OCI-LY1 (cell line): ENCODE measurements around the gene FAM53A.

Experiments used
- EZH2 ChIP-seq: fragments of 200-600 bp; sonication (generic), shearing (Covaris generic); IDR thresholded peaks from 2 replicates; pipeline ENCODE4 v1.8.0; 2017; ENCODE audit warnings: borderline replicate concordance, mixed run types, mild to moderate bottlenecking, antibody characterized with exemption, low read length, moderate library complexity, mixed read lengths
- TF ChIP-seq, protein P1 (sequence below): fragments of 200-600 bp; sonication (generic), shearing (Covaris generic); IDR thresholded peaks from 2 replicates; pipeline ENCODE4 v1.5.1; 2017; ENCODE audit warnings: mild to moderate bottlenecking, antibody characterized with exemption, low read length, moderate library complexity, mixed read lengths

- no peak for TF ChIP-seq EZH2
- TF ChIP-seq, protein P1, sequence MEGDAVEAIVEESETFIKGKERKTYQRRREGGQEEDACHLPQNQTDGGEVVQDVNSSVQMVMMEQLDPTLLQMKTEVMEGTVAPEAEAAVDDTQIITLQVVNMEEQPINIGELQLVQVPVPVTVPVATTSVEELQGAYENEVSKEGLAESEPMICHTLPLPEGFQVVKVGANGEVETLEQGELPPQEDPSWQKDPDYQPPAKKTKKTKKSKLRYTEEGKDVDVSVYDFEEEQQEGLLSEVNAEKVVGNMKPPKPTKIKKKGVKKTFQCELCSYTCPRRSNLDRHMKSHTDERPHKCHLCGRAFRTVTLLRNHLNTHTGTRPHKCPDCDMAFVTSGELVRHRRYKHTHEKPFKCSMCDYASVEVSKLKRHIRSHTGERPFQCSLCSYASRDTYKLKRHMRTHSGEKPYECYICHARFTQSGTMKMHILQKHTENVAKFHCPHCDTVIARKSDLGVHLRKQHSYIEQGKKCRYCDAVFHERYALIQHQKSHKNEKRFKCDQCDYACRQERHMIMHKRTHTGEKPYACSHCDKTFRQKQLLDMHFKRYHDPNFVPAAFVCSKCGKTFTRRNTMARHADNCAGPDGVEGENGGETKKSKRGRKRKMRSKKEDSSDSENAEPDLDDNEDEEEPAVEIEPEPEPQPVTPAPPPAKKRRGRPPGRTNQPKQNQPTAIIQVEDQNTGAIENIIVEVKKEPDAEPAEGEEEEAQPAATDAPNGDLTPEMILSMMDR: no peak
These were observed 72.6 kb downstream of the FAM53A start for GRCh38 chr4:1611501-1611870.
